T1000 (cell line): ENCODE results near the gene NUDT17.

Experiments
- DNase-seq: peaks from one replicate; lab custom pipeline; 2025; ENCODE audit warnings: mixed read lengths; lab: John Stamatoyannopoulos, UW

The NUDT17 gene

GRCh38 chr1:145891143-145891542 is 45.7 kb downstream of the NUDT17 start:
- no peak for DNase-seq

GRCh38 chr1:145891587-145892485 is 46.4 kb downstream of the NUDT17 start:
- DNase-seq: peak; percentile 92

DNA sequence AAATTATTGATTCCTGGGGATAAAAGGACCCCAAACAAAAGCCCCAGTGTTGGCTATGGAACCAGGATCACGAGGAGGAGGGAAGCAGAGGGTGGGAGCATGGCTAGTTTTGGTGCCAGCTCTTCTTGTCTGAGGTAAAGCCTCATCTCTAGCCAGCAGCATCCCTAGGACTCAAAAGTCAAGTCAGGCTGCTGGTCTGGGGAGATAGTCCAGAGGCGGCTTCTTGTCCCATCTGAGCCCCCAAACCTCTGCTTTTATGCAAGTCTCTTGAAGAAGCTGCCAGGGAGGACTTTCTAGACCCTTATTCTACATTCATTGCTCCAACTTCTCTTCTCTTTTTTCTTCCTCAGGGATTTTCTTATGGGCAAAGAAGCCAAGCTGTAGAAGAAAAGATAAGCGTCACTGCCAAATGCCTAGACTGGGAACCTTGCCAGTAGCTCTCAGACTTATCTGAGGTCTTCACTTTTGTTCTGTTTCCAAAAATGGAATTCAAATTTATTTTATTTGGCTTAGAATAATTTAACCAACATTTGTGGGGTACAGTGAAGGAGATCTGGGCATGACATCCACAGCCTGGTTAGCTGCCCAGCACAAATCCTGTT is 47.2 kb downstream of the NUDT17 start:
- no peak for DNase-seq

DNA sequence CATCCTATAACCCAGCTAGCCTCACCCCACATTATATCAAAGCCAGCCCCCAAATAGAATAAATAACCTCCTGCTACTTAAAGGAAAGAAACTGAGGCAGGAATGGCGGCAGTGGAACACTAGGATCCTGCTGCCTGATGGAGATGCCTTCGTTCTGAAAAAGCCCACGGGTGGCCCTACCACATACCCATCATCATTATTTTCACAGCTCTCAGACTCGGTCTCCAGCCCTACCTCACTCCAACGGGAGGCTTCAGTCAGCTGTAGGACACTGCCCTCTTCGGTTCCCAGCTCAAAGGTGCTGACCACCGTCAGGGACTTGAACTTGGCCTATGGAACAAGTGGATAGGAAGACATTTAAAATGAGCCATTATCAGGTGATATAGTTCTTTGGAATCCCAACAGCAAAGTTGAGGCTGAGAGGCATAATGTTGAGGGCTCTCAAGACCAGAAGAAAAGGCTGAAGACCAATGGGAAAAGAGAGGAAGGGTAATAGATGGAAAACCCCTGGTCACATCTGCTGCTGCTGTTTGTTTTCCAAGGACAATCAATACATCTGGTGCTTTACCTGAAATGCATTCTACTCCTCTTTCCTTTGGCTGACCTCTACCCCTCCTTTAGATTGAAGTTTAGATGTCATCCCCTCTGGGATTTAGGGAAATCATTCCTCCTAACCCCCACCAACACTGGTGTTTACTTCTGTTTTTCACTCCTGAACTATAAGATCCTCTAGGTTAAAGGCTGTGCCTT is 48.1 kb downstream of the NUDT17 start:
- DNase-seq: no peak

DNA sequence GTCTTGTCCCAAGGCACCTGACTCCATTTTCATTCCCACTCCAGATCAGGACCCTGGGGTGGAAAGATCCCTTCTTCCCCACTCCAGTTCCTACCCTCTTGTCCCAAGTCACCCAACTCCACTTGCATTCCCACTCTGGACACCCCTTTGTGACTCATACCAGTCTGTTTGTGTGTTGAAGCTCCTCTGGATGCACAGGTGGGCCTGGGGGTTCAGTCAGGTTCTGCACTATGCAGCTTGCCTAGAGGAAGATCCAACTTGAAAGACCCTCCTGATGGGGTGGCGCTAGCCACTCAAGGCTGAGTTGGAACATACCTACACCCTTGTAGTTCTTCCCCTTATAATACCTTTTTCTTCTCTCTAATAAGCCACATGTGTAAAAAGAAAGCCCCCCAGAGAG is 50.0 kb downstream of the NUDT17 start:
- DNase-seq: no peak

DNA sequence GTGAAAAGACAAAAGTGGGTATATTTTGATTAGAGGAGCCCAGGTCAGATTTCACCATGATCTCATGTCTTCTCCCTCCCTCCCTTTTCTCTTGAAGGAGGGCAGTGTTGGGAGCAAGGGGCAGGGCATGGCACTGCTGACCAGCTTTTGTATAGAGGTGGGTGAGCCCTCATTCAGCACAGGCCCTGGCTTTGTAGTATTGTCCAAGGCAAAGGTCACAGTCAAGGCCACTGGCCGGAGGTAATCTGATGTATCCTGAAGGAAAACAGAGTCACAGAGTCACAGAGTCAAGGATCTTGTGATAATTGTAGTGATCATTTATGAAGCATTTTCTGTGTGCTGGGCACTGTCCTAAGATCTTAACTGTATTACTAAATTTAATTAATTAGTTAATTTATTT is 52.5 kb downstream of the NUDT17 start:
- no peak for DNase-seq
